GM21717 (cell line): ENCODE data around the gene SIGLEC5.

Experiments used
- ATAC-seq: cut with Tn5 transposase; IDR thresholded peaks from one replicate; pipeline ENCODE4 v1.9.1; 2021; ENCODE audit warnings: mild to moderate bottlenecking, moderate library complexity; ENCODE audit not compliant: unreplicated experiment

Gene SIGLEC5

GRCh38 chr19:51590441-51590840 is 39.8 kb downstream of the SIGLEC5 start:
- no peak for ATAC-seq

DNA sequence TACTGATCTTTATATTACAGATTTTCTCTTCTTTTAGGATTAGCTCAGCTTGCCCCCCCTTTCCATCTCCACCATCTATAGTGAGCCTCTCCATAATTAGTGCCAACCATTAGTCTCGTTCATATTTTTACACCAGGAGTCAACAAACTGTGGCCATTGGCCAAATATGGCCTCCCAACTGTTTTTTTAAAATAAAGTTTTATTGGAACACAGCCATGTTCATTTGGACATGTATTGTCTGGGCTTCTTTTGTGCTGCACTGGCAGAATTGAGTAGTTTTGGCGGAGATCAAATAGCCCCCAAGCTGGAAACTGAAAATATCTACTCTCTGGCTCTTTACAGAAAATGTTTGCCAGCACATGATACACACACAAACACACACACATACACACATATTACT is 40.7 kb downstream of the SIGLEC5 start:
- ATAC-seq, result no peak

DNA sequence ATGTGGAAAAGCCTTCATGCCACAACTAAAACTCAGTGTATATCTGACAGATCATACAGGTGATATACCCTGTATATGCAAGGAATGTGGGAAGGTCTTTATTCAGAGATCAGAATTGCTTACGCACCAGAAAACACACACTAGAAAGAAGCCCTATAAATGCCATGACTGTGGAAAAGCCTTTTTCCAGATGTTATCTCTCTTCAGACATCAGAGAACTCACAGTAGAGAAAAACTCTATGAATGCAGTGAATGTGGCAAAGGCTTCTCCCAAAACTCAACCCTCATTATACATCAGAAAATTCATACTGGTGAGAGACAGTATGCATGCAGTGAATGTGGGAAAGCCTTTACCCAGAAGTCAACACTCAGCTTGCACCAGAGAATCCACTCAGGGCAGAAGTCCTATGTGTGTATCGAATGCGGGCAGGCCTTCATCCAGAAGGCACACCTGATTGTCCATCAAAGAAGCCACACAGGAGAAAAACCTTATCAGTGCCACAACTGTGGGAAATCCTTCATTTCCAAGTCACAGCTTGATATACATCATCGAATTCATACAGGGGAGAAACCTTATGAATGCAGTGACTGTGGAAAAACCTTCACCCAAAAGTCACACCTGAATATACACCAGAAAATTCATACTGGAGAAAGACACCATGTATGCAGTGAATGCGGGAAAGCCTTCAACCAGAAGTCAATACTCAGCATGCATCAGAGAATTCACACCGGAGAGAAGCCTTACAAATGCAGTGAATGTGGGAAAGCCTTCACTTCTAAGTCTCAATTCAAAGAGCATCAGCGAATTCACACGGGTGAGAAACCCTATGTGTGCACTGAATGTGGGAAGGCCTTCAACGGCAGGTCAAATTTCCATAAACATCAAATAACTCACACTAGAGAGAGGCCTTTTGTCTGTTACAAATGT is 42.7 kb downstream of the SIGLEC5 start:
- no peak for ATAC-seq

GRCh38 chr19:51586799-51587198 is 43.4 kb downstream of the SIGLEC5 start:
- ATAC-seq, result no peak

GRCh38 chr19:51586103-51586728 is 44.0 kb downstream of the SIGLEC5 start:
- no peak for ATAC-seq

- no peak for ATAC-seq
Observed at GRCh38 chr19:51576850-51577249, 53.4 kb downstream of the SIGLEC5 start.

DNA sequence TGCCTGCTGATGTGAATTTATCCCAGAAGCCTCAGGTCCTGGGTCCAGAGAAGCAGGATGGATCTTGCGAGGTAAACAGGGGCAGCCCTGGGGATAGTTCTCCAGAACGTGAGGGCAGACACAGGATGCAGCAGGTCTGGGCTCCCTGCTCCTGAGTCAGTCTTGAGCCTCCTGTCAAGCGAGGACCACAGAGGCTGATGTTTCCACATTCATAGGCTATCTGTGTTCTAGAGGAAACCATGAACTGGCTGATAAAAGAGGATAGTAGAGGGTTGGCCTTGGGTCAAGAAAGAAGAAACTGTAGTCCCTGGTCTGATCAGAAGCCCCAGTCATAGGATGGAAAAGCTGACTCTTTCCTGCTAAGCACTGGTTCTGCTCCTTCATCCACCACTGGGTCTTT is 56.9 kb downstream of the SIGLEC5 start:
- no peak for ATAC-seq

- no peak for ATAC-seq
Observed at GRCh38 chr19:51572908-51573307, 57.3 kb downstream of the SIGLEC5 start.

GRCh38 chr19:51572410-51572809 is 57.8 kb downstream of the SIGLEC5 start:
- ATAC-seq, result no peak

GRCh38 chr19:51571599-51571998 is 58.6 kb downstream of the SIGLEC5 start:
- no peak for ATAC-seq

GRCh38 chr19:51570962-51571575 is 59.1 kb downstream of the SIGLEC5 start, which contains the start of gene ZNF175:
Gene ZNF175, plus strand, starts transcription at chr19:51571283. Its CDS starts 2,047 bp downstream, at chr19:51573330.
- ATAC-seq, result peak; percentile 72

- ATAC-seq, result no peak
Observed at GRCh38 chr19:51568456-51568855, 61.7 kb downstream of the SIGLEC5 start.

- ATAC-seq, result no peak
Observed at GRCh38 chr19:51567583-51567982, 62.6 kb downstream of the SIGLEC5 start.

GRCh38 chr19:51566489-51567100 is 63.6 kb downstream of the SIGLEC5 start:
- ATAC-seq, result no peak

DNA sequence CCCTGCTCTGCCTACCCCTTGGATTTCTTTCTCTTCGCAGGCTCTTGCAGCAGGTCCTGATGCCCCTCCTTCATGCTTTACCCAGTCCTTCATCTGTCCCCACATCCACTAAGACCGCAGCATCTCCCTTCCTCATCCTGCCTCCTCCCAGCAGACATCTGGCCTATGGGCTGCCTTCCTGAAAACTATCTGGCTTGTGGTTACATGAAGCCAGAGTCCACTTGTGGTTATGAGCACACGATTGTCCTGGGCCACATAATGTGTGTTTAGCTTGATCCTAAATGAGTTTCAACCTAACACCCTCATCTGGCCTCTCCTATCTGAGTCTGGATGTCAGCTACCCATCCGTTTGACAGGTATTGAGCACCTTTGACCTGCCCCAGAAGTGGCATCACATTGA is 64.6 kb downstream of the SIGLEC5 start:
- no peak for ATAC-seq

DNA sequence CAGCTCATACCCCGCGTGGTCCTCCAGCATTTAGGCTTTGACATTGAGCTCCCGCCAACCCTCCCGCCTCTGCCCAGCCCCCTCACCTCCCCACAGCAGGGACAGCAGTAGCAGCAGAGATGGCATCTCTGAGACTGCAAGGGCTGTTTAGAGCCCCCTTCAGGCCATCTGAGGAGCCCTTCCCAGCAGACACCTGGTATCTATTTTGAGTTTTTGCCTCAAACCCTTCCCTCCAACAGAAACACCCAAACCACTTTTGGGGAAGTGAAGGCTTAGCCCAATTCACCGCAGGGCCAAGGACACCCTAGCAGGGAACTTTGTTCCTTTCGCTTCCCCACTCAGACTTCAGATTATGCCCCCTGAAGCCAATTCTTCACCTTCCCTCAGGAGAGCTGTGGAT is 65.4 kb downstream of the SIGLEC5 start:
- no peak for ATAC-seq
